ENCODE measurements around the gene MIA3.

DNA sequence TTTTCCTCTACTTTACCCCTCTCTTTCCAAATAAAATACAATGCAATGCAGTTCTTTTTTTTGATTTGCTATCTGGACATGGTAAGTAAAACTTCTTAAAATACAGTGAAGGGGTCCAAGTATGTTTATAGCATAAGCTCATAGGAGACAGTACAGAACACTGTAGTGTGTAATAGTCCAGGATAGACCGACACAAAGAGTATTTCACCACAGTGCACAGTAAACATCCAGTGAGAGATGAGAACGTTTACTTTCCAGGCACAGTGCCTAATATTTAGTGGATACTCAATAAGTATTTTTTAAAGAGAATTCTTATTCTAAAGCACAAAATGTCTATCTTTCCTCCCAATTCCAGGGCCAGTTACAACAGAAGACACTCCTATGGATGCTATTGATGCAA, 14.9 kb downstream of the MIA3 start:
- TF ChIP-seq EZH2 (IDR thresholded peaks at IDR 0.05) (no peak), EZH2phosphoT487 (IDR thresholded peaks at IDR 0.05) (no peak)
- TF ChIP-seq, protein P1, sequence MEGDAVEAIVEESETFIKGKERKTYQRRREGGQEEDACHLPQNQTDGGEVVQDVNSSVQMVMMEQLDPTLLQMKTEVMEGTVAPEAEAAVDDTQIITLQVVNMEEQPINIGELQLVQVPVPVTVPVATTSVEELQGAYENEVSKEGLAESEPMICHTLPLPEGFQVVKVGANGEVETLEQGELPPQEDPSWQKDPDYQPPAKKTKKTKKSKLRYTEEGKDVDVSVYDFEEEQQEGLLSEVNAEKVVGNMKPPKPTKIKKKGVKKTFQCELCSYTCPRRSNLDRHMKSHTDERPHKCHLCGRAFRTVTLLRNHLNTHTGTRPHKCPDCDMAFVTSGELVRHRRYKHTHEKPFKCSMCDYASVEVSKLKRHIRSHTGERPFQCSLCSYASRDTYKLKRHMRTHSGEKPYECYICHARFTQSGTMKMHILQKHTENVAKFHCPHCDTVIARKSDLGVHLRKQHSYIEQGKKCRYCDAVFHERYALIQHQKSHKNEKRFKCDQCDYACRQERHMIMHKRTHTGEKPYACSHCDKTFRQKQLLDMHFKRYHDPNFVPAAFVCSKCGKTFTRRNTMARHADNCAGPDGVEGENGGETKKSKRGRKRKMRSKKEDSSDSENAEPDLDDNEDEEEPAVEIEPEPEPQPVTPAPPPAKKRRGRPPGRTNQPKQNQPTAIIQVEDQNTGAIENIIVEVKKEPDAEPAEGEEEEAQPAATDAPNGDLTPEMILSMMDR (IDR thresholded peaks at IDR 0.05): no peak
